Astrocyte (in vitro differentiated cells and primary cell): ENCODE results near the gene CSNK1E. TPM values are rescaled to one million over a fixed set of nuclear protein-coding genes. Genes with fewer than 3 reads are reported as not detected.

ENCODE experiments used
- DNase-seq: peaks from one replicate; pipeline ENCODE4 v3.0.0-alpha.2; 2010; ENCODE audit warnings: low read depth
- FAIRE-seq: peaks from 2 replicates; lab custom pipeline; 2011; peaks lifted over from hg19 to GRCh38; lab: Jason Lieb, UNC
- H2AFZ ChIP-seq: 2 replicates; pipeline ENCODE4 v1.6.0; 2012; ENCODE audit warnings: low read depth, low read length, inconsistent platforms
- H3K27ac ChIP-seq: 2 replicates; pipeline ENCODE4 v1.5.1; 2011; ENCODE audit warnings: low read depth, low read length, inconsistent platforms
- H3K27me3 ChIP-seq: 2 replicates; pipeline ENCODE4 v1.6.0; 2011; ENCODE audit warnings: low read length, inconsistent platforms; ENCODE audit not compliant: insufficient read depth
- H3K36me3 ChIP-seq: 2 replicates; pipeline ENCODE4 v1.5.1; 2011; ENCODE audit warnings: low read length, inconsistent platforms; ENCODE audit not compliant: insufficient read depth
- H3K4me1 ChIP-seq: 2 replicates; pipeline ENCODE4 v1.5.1; 2011; ENCODE audit warnings: low read length, inconsistent platforms; ENCODE audit not compliant: insufficient read depth
- H3K4me2 ChIP-seq: 2 replicates; pipeline ENCODE4 v1.6.0; 2012; ENCODE audit warnings: low read length, inconsistent platforms
- H3K4me3 ChIP-seq: 2 replicates; pipeline ENCODE4 v1.5.1; 2011; ENCODE audit warnings: low read depth, mild to moderate bottlenecking, low read length, inconsistent platforms; ENCODE audit not compliant: insufficient read depth
- H3K79me2 ChIP-seq: 2 replicates; pipeline ENCODE4 v1.6.0; 2012; ENCODE audit warnings: mild to moderate bottlenecking, low read length, inconsistent platforms; ENCODE audit not compliant: insufficient read depth
- H3K9ac ChIP-seq: 2 replicates; pipeline ENCODE4 v1.6.0; 2012; ENCODE audit warnings: mild to moderate bottlenecking, low read length, inconsistent platforms
- H3K9me3 ChIP-seq: 2 replicates; pipeline ENCODE4 v1.5.1; 2012; ENCODE audit warnings: low read depth, mild to moderate bottlenecking, low read length, inconsistent platforms; ENCODE audit not compliant: insufficient read depth
- H4K20me1 ChIP-seq: 2 replicates; pipeline ENCODE4 v1.6.0; 2012; ENCODE audit warnings: low read length, inconsistent platforms; ENCODE audit not compliant: insufficient read depth
- H3K27ac Mint-ChIP-seq: one replicate; pipeline ENCODE4 v1.8.0; 2021; ENCODE audit warnings: mild to moderate bottlenecking, mixed read lengths; ENCODE audit not compliant: unreplicated experiment
- H3K27me3 Mint-ChIP-seq: one replicate; pipeline ENCODE4 v1.8.0; 2021; ENCODE audit warnings: low read depth, mixed read lengths; ENCODE audit not compliant: unreplicated experiment
- H3K36me3 Mint-ChIP-seq: one replicate; pipeline ENCODE4 v1.8.0; 2021; ENCODE audit warnings: low read depth, mixed read lengths; ENCODE audit not compliant: unreplicated experiment
- H3K4me1 Mint-ChIP-seq: one replicate; pipeline ENCODE4 v1.8.0; 2021; ENCODE audit warnings: low read depth, mixed read lengths; ENCODE audit not compliant: unreplicated experiment
- H3K4me3 Mint-ChIP-seq: one replicate; pipeline ENCODE4 v1.8.0; 2021; ENCODE audit warnings: mild to moderate bottlenecking, moderate library complexity, mixed read lengths; ENCODE audit not compliant: unreplicated experiment
- H3K9me3 Mint-ChIP-seq: one replicate; pipeline ENCODE4 v1.8.0; 2021; ENCODE audit warnings: mild to moderate bottlenecking, mixed read lengths; ENCODE audit not compliant: unreplicated experiment
- EZH2 ChIP-seq: IDR thresholded peaks from 2 replicates; pipeline ENCODE4 v1.6.1; 2012; ENCODE audit warnings: mild to moderate bottlenecking, low read length, inconsistent platforms; ENCODE audit not compliant: insufficient read depth
- total RNA-seq: library from RNA; stranded (reverse); gene quantifications from 2 replicates; pipeline ENCODE4 v1.2.1, GENCODE V29; 2021
- TF ChIP-seq, protein P1 (sequence below): IDR thresholded peaks from 2 replicates; pipeline ENCODE4 v1.5.1; 2011; ENCODE audit warnings: low read depth, mild to moderate bottlenecking, inconsistent platforms, low read length, moderate library complexity; ENCODE audit not compliant: insufficient read depth

CSNK1E gene
- total RNA-seq, 1 donor from 2014 or later: 171 TPM

- peaks cover 57% of the 10 kb centered on the region for H3K79me2 ChIP-seq
- H3K36me3 Mint-ChIP-seq: peaks cover 29% of the 10 kb centered on the region
- H3K9me3 Mint-ChIP-seq: no peaks in the 10 kb centered on the region
- H3K4me2 ChIP-seq: no peak overlapping the region
- H3K27ac ChIP-seq: peak overlapping the region; percentile 4
- no peak overlapping the region for H2AFZ ChIP-seq
- no peak for FAIRE-seq
- DNase-seq: no peak
- H3K4me3 Mint-ChIP-seq: no peak overlapping the region
- H3K4me3 ChIP-seq: no peak overlapping the region
- peaks cover 51% of the 10 kb centered on the region for H3K36me3 ChIP-seq
- peaks cover 3% of the 10 kb centered on the region for H3K4me1 Mint-ChIP-seq
- no peak for TF ChIP-seq EZH2
- TF ChIP-seq, protein P1, sequence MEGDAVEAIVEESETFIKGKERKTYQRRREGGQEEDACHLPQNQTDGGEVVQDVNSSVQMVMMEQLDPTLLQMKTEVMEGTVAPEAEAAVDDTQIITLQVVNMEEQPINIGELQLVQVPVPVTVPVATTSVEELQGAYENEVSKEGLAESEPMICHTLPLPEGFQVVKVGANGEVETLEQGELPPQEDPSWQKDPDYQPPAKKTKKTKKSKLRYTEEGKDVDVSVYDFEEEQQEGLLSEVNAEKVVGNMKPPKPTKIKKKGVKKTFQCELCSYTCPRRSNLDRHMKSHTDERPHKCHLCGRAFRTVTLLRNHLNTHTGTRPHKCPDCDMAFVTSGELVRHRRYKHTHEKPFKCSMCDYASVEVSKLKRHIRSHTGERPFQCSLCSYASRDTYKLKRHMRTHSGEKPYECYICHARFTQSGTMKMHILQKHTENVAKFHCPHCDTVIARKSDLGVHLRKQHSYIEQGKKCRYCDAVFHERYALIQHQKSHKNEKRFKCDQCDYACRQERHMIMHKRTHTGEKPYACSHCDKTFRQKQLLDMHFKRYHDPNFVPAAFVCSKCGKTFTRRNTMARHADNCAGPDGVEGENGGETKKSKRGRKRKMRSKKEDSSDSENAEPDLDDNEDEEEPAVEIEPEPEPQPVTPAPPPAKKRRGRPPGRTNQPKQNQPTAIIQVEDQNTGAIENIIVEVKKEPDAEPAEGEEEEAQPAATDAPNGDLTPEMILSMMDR: no peak
- H3K4me1 ChIP-seq: peaks cover 21% of the 10 kb centered on the region
- H4K20me1 ChIP-seq: peaks cover 91% of the 10 kb centered on the region
- H3K9ac ChIP-seq: peak overlapping the region; percentile 10
- H3K9me3 ChIP-seq: no peaks in the 10 kb centered on the region
- H3K27me3 Mint-ChIP-seq: no peaks in the 10 kb centered on the region
- H3K27ac Mint-ChIP-seq: no peak overlapping the region
- H3K27me3 ChIP-seq: no peaks in the 10 kb centered on the region
These were observed 21.9 kb downstream of the CSNK1E start for GRCh38 chr22:38295339-38295738.

DNA sequence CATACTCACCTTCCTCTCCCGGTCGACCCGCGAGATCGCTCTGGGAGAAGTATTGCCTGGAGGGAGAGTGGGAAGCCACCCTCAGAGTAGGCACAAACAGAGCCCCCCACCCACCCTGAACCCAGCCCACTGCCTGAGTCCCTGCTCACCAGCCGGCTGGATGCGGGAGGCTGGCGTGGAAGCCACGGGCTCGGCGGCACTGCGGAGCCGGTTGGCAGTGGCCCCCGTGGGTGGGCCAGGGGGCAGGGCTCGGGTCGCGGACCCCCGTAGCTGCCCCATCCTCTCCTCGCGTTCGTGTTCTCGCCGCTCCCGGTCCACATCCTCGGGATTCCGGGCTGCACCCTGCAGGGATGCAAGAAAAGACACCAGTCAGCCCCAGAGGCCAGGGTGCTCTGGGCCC lies 23.0 kb downstream of the CSNK1E start:
- Mint-ChIP-seq H3K36me3 (peaks cover 27% of the 10 kb centered on the region), H3K4me3 (no peak overlapping the region), H3K27me3 (no peaks in the 10 kb centered on the region), H3K9me3 (no peaks in the 10 kb centered on the region), H3K27ac (peak overlapping the region; percentile 41), H3K4me1 (peaks cover 3% of the 10 kb centered on the region)
- no peaks in the 10 kb centered on the region for H3K9me3 ChIP-seq
- no peak overlapping the region for H3K4me2 ChIP-seq
- peaks cover 40% of the 10 kb centered on the region for H3K36me3 ChIP-seq
- no peak overlapping the region for H3K4me3 ChIP-seq
- TF ChIP-seq EZH2: no peak
- TF ChIP-seq, protein P1: no peak
- H3K9ac ChIP-seq: no peak overlapping the region
- no peak overlapping the region for H2AFZ ChIP-seq
- H3K27me3 ChIP-seq: no peaks in the 10 kb centered on the region
- H4K20me1 ChIP-seq: peaks cover 85% of the 10 kb centered on the region
- no peak overlapping the region for H3K27ac ChIP-seq
- DNase-seq: no peak
- FAIRE-seq: no peak
- peaks cover 47% of the 10 kb centered on the region for H3K79me2 ChIP-seq
- H3K4me1 ChIP-seq: peaks cover 13% of the 10 kb centered on the region

- Histone ChIP-seq H4K20me1 (peaks cover 72% of the 10 kb centered on the region), H3K27me3 (no peaks in the 10 kb centered on the region), H3K4me1 (no peaks in the 10 kb centered on the region), H3K9me3 (no peaks in the 10 kb centered on the region), H2AFZ (no peak overlapping the region), H3K27ac (no peak overlapping the region), H3K4me2 (no peak overlapping the region), H3K4me3 (no peak overlapping the region), H3K36me3 (peaks cover 35% of the 10 kb centered on the region), H3K9ac (no peak overlapping the region), H3K79me2 (peaks cover 34% of the 10 kb centered on the region)
- TF ChIP-seq EZH2: no peak
- TF ChIP-seq, protein P1: no peak
- Mint-ChIP-seq H3K27ac (no peak overlapping the region), H3K36me3 (peaks cover 24% of the 10 kb centered on the region), H3K4me1 (peaks cover 5% of the 10 kb centered on the region), H3K4me3 (no peak overlapping the region), H3K9me3 (no peaks in the 10 kb centered on the region), H3K27me3 (no peaks in the 10 kb centered on the region)
- no peak for FAIRE-seq
- DNase-seq: no peak
These were observed 24.5 kb downstream of the CSNK1E start for GRCh38 chr22:38292694-38293093.
